ENCODE results near the gene CPNE6.

The CPNE6 gene

GRCh38 chr14:24108336-24108874 lies 37.0 kb downstream of the CPNE6 start:
- peak; percentile 51; the same call in 2 of the 3 replicates for ATAC-seq
- TF ChIP-seq, protein P1, sequence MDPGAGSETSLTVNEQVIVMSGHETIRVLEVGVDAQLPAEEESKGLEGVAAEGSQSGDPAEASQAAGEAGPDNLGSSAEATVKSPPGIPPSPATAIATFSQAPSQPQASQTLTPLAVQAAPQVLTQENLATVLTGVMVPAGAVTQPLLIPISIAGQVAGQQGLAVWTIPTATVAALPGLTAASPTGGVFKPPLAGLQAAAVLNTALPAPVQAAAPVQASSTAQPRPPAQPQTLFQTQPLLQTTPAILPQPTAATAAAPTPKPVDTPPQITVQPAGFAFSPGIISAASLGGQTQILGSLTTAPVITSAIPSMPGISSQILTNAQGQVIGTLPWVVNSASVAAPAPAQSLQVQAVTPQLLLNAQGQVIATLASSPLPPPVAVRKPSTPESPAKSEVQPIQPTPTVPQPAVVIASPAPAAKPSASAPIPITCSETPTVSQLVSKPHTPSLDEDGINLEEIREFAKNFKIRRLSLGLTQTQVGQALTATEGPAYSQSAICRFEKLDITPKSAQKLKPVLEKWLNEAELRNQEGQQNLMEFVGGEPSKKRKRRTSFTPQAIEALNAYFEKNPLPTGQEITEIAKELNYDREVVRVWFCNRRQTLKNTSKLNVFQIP (CRISPR knock-in tag; IDR thresholded peaks at IDR 0.05; ENCODE audit: borderline replicate concordance, low read depth), result no peak
- TF ChIP-seq PPARA (CRISPR knock-in tag; IDR thresholded peaks at IDR 0.05; ENCODE audit: borderline replicate concordance), result no peak
- no peak for TF ChIP-seq ESRRG (CRISPR knock-in tag; IDR thresholded peaks at IDR 0.05)
- TF ChIP-seq OSR1 (CRISPR knock-in tag; IDR thresholded peaks at IDR 0.05), result no peak
- no peak for TF ChIP-seq ARNTL (CRISPR knock-in tag; IDR thresholded peaks at IDR 0.05; ENCODE audit: borderline replicate concordance, low read depth)
- TF ChIP-seq ISL1 (CRISPR knock-in tag; IDR thresholded peaks at IDR 0.05), result no peak
- TF ChIP-seq RARB (CRISPR knock-in tag; IDR thresholded peaks at IDR 0.05), result no peak
- TF ChIP-seq, protein P2, sequence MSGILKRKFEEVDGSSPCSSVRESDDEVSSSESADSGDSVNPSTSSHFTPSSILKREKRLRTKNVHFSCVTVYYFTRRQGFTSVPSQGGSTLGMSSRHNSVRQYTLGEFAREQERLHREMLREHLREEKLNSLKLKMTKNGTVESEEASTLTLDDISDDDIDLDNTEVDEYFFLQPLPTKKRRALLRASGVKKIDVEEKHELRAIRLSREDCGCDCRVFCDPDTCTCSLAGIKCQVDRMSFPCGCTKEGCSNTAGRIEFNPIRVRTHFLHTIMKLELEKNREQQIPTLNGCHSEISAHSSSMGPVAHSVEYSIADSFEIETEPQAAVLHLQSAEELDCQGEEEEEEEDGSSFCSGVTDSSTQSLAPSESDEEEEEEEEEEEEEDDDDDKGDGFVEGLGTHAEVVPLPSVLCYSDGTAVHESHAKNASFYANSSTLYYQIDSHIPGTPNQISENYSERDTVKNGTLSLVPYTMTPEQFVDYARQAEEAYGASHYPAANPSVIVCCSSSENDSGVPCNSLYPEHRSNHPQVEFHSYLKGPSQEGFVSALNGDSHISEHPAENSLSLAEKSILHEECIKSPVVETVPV (CRISPR knock-in tag; IDR thresholded peaks at IDR 0.05), result no peak
- no peak for TF ChIP-seq ZNF565 (CRISPR knock-in tag; conservative IDR thresholded peaks at IDR 0.05; ENCODE audit: low read depth)
- no peak for TF ChIP-seq ZFP30 (CRISPR knock-in tag; IDR thresholded peaks at IDR 0.05)

DNA sequence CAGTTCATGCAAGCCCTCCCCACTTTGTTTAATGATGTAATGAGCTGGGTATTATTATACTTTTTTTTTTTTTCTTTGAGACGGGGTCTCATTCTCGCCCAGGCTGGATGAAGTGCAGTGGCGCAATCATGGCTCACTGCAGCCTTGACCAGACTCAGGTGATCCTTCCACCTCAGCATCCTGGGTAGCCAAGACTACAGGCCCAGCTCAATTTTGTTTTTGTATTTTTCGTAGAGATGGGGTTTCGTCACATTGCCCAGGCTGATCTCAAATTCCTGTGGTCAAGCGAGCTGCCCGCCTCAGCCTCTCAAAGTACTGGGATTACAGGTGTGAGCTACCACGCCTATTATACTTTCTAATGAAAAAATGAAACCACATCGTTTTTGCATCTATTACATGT lies 38.7 kb downstream of the CPNE6 start:
- ATAC-seq, result no peak
- TF ChIP-seq CSDC2 (CRISPR knock-in tag; IDR thresholded peaks at IDR 0.05), result no peak
- TF ChIP-seq ZFP3 (CRISPR knock-in tag; IDR thresholded peaks at IDR 0.05), result no peak
- no peak for TF ChIP-seq OSR1 (CRISPR knock-in tag; IDR thresholded peaks at IDR 0.05)
- no peak for TF ChIP-seq RARB (CRISPR knock-in tag; IDR thresholded peaks at IDR 0.05)
- TF ChIP-seq ZNF8 (CRISPR knock-in tag; IDR thresholded peaks at IDR 0.05), result no peak
- no peak for TF ChIP-seq TCF4 (CRISPR knock-in tag; IDR thresholded peaks at IDR 0.05; ENCODE audit: borderline replicate concordance)
- no peak for TF ChIP-seq ZC3H10 (CRISPR knock-in tag; IDR thresholded peaks at IDR 0.05)
- TF ChIP-seq, protein P1 (CRISPR knock-in tag; IDR thresholded peaks at IDR 0.05; ENCODE audit: borderline replicate concordance, low read depth), result no peak
- TF ChIP-seq BACH2 (CRISPR knock-in tag; IDR thresholded peaks at IDR 0.05; ENCODE audit: borderline replicate concordance), result no peak
- TF ChIP-seq, protein P3, sequence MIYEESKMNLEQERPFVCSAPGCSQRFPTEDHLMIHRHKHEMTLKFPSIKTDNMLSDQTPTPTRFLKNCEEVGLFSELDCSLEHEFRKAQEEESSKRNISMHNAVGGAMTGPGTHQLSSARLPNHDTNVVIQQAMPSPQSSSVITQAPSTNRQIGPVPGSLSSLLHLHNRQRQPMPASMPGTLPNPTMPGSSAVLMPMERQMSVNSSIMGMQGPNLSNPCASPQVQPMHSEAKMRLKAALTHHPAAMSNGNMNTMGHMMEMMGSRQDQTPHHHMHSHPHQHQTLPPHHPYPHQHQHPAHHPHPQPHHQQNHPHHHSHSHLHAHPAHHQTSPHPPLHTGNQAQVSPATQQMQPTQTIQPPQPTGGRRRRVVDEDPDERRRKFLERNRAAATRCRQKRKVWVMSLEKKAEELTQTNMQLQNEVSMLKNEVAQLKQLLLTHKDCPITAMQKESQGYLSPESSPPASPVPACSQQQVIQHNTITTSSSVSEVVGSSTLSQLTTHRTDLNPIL (CRISPR knock-in tag; IDR thresholded peaks at IDR 0.05; ENCODE audit: low read depth), result no peak
- TF ChIP-seq, protein P2 (CRISPR knock-in tag; IDR thresholded peaks at IDR 0.05), result no peak
- no peak for TF ChIP-seq SNAI2 (CRISPR knock-in tag; IDR thresholded peaks at IDR 0.05)
- no peak for TF ChIP-seq ZNF70 (CRISPR knock-in tag; IDR thresholded peaks at IDR 0.05)

- TF ChIP-seq OSR1 (CRISPR knock-in tag; IDR thresholded peaks at IDR 0.05) (no peak), CSDC2 (CRISPR knock-in tag; IDR thresholded peaks at IDR 0.05) (no peak), RARB (CRISPR knock-in tag; IDR thresholded peaks at IDR 0.05) (no peak), ESRRG (CRISPR knock-in tag; IDR thresholded peaks at IDR 0.05) (no peak), TCF4 (CRISPR knock-in tag; IDR thresholded peaks at IDR 0.05; ENCODE audit: borderline replicate concordance) (no peak), ARNTL (CRISPR knock-in tag; IDR thresholded peaks at IDR 0.05; ENCODE audit: borderline replicate concordance, low read depth) (no peak), ZNF8 (CRISPR knock-in tag; IDR thresholded peaks at IDR 0.05) (no peak), TSHZ2 (CRISPR knock-in tag; IDR thresholded peaks at IDR 0.05) (no peak), ZNF565 (CRISPR knock-in tag; conservative IDR thresholded peaks at IDR 0.05; ENCODE audit: low read depth) (no peak), SNAI2 (CRISPR knock-in tag; IDR thresholded peaks at IDR 0.05) (no peak), BACH2 (CRISPR knock-in tag; IDR thresholded peaks at IDR 0.05; ENCODE audit: borderline replicate concordance) (no peak), ZNF70 (CRISPR knock-in tag; IDR thresholded peaks at IDR 0.05) (no peak), ZFP3 (CRISPR knock-in tag; IDR thresholded peaks at IDR 0.05) (no peak), TOX (CRISPR knock-in tag; IDR thresholded peaks at IDR 0.05; ENCODE audit: borderline replicate concordance) (no peak), PPARA (CRISPR knock-in tag; IDR thresholded peaks at IDR 0.05; ENCODE audit: borderline replicate concordance) (no peak), ISL1 (CRISPR knock-in tag; IDR thresholded peaks at IDR 0.05) (no peak)
- TF ChIP-seq, protein P1 (CRISPR knock-in tag; IDR thresholded peaks at IDR 0.05; ENCODE audit: borderline replicate concordance, low read depth), result no peak
- no peak for ATAC-seq
Observed at GRCh38 chr14:24110523-24110922, 39.2 kb downstream of the CPNE6 start.

Data from SK-N-SH treated with all-trans-retinoic acid at 6 μM for 48 hours (cell line).